HFF-Myc (cell line): ENCODE measurements around the gene ABR.

Experiments
- DNase-seq: peaks from one replicate; pipeline ENCODE4 v3.0.0-alpha.2; 2011; ENCODE audit warnings: low read depth; ENCODE audit errors: extremely low read depth
- H3K4me3 ChIP-seq: replicated peaks from 2 replicates; pipeline ENCODE4 v1.5.1; 2011; ENCODE audit warnings: low read depth, mild to moderate bottlenecking, control low read depth, low read length
- CTCF ChIP-seq: IDR thresholded peaks from 2 replicates; pipeline ENCODE4 v1.5.1; 2012; ENCODE audit warnings: mild to moderate bottlenecking, low read depth, low read length, control low read depth; ENCODE audit errors: missing control alignments

Gene ABR

GRCh38 chr17:1173432-1174262 lies 6.1 kb downstream of the ABR start:
- H3K4me3 ChIP-seq = no peak overlapping the region
- TF ChIP-seq CTCF = no peak
- DNase-seq = no peak

GRCh38 chr17:1171953-1172352 lies 7.8 kb downstream of the ABR start:
- DNase-seq = no peak
- H3K4me3 ChIP-seq = no peak overlapping the region
- no peak for TF ChIP-seq CTCF

- no peak for DNase-seq
- TF ChIP-seq CTCF = peak; percentile 47
- H3K4me3 ChIP-seq = no peak overlapping the region
These were observed 9.0 kb downstream of the ABR start for GRCh38 chr17:1170739-1171138.

- DNase-seq = no peak
- no peak overlapping the region for H3K4me3 ChIP-seq
- TF ChIP-seq CTCF = no peak
These were observed 9.9 kb downstream of the ABR start for GRCh38 chr17:1169929-1170312.

GRCh38 chr17:1169221-1169928 lies 10.4 kb downstream of the ABR start:
- DNase-seq = no peak
- TF ChIP-seq CTCF = no peak

GRCh38 chr17:1168533-1169220 lies 11.1 kb downstream of the ABR start:
- no peak overlapping the region for H3K4me3 ChIP-seq
- no peak for DNase-seq
- no peak for TF ChIP-seq CTCF

More at GRCh38 chr17:1169221-1169928, 10.4 kb downstream of the ABR start:
- H3K4me3 ChIP-seq = no peak overlapping the region
